IPS-18c (cell line): ENCODE measurements around the gene CADPS.

ENCODE experiments used
- H3K4me3 ChIP-seq: 2 replicates; pipeline ENCODE4 v1.7.0; 2013; ENCODE audit warnings: low read depth, mild to moderate bottlenecking, low read length, moderate library complexity; ENCODE audit not compliant: insufficient read depth
- H3K9me3 ChIP-seq: one replicate; pipeline ENCODE4 v1.6.1; 2013; ENCODE audit warnings: mild to moderate bottlenecking, low read length, moderate library complexity; ENCODE audit not compliant: control insufficient read depth, insufficient read depth

CADPS gene

GRCh38 chr3:62368290-62368704 is 506.9 kb downstream of the CADPS start:
- H3K9me3 ChIP-seq = no peaks in the 10 kb centered on the region
- peak overlapping the region; percentile 34 for H3K4me3 ChIP-seq

DNA sequence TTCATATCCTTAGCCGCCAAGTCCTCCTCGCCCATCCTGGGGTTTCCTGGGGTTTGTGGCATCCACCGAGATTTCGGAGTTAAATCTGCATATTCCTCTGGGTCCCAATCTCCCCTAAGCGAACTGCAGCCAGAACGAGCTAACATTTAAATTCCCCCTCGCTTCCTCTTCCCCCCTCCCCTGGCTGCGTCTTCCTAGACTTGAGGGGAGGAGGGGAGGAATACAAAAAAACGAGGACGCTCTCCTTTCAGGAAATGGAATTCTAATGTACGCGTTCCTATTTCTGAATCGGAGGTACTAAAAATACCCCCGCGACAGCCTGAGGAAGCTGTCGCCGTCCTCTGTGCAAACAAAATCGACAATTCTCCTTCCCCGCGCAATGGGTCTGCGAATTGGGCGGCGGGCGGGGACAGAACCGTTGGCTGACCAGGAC is 507.4 kb downstream of the CADPS start:
- Histone ChIP-seq H3K4me3 (peak overlapping the region; percentile 34; the same call in 1 of the 2 replicates), H3K9me3 (no peaks in the 10 kb centered on the region)

GRCh38 chr3:62366126-62366484 is 509.1 kb downstream of the CADPS start:
- Histone ChIP-seq H3K4me3 (no peak overlapping the region), H3K9me3 (no peaks in the 10 kb centered on the region)

- H3K4me3 ChIP-seq = no peak overlapping the region
Observed at GRCh38 chr3:62365391-62366125, 509.7 kb downstream of the CADPS start.

GRCh38 chr3:62364191-62364590 is 511.0 kb downstream of the CADPS start:
- Histone ChIP-seq H3K4me3 (no peak overlapping the region), H3K9me3 (no peaks in the 10 kb centered on the region)

More at GRCh38 chr3:62365391-62366125, 509.7 kb downstream of the CADPS start:
- H3K9me3 ChIP-seq = no peaks in the 10 kb centered on the region

GRCh38 chr3:62363275-62363674 is 511.9 kb downstream of the CADPS start:
- H3K4me3 ChIP-seq = no peak overlapping the region
- H3K9me3 ChIP-seq = no peaks in the 10 kb centered on the region

- Histone ChIP-seq H3K9me3 (no peaks in the 10 kb centered on the region), H3K4me3 (no peak overlapping the region)
Observed at GRCh38 chr3:62361824-62362223, 513.4 kb downstream of the CADPS start.

DNA sequence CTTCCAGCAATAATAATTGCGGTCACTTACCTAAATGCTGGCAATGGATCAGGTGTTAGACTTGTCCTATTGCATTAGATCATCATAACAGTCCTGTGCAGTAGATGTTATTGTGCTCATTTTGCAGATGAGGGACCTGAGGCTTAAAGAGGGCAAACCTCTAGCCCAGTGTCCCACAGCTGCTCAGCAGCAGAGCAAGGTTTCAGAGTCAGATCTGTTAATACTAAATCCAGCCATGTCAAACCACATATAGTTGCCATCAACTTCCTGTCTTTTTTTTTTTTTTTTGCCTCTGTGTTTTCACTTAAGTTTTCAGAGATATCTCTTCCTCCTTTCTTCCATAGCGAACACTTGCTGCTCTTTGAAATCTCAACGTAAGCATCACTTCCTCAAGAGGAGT is 514.0 kb downstream of the CADPS start:
- Histone ChIP-seq H3K4me3 (no peak overlapping the region), H3K9me3 (no peaks in the 10 kb centered on the region)

DNA sequence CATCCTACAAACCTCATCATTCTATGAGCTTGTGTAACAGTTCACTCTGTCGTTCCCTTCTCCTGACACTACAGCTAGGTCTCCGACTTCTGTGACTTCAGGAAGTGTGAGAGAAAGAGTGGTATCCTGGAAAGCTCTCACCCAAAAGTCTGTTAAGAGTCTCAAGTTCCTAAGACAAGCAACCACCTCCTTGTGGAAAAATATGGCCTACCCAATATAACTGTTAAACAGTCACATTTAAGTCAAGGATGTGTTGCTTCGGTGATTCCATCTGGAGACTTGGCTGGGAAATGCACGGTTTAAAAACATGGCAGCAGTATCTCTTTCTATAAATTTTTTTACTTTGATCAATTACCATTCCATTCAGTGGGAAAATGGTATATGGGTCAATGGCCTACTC is 515.7 kb downstream of the CADPS start:
- Histone ChIP-seq H3K9me3 (no peaks in the 10 kb centered on the region), H3K4me3 (no peak overlapping the region)

- no peaks in the 10 kb centered on the region for H3K9me3 ChIP-seq
- no peak overlapping the region for H3K4me3 ChIP-seq
Observed at GRCh38 chr3:62356356-62356755, 518.9 kb downstream of the CADPS start.

GRCh38 chr3:62355703-62356102 is 519.5 kb downstream of the CADPS start:
- H3K9me3 ChIP-seq = no peaks in the 10 kb centered on the region
- H3K4me3 ChIP-seq = no peak overlapping the region
